ENCODE data around the gene ZIC1. TPM values are rescaled to one million over a fixed set of nuclear protein-coding genes. Genes with fewer than 3 reads are reported as not detected.

The ZIC1 gene
- total RNA-seq, 1 experiment from 2014 or later, result 0.36 TPM

DNA sequence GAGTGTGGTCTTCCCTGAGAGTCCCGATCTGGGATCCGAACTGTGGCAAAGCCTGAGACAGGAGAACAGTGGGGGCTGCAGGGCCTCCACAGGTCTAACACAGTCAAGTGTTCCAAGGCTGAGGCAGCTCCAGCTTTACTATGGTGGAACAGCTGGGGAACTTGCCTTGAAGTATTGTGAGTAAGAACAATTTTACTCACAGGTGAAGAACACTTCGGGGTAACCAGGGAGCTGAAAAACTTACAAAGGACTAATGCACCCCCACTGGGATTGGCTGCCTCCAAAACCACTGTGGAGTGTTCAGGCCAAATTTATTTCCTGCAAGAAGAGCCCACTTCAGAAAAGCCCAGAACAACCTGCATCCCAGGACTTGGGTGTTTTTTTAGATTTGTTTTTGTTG lies 28.2 kb upstream of the ZIC1 start:
- H3K27ac ChIP-seq (ENCODE audit: low read length), result no peak overlapping the region
- DNase-seq (ENCODE audit: low read depth, low spot score) (no peak), ATAC-seq (no peak)
- no TSS peak for BruUV-seq (replicated peaks)
- no peaks in the 10 kb centered on the region for H3K36me3 ChIP-seq (ENCODE audit: control insufficient read depth, insufficient read depth, low read length)
- H3K9me3 ChIP-seq (ENCODE audit: control insufficient read depth, insufficient read depth, low read depth, low read length), result no peaks in the 10 kb centered on the region
- H3K27me3 ChIP-seq (ENCODE audit: control insufficient read depth, insufficient read depth, low read length), result peaks cover 12% of the 10 kb centered on the region; the same call in 1 of the 2 replicates
- no peak overlapping the region for H3K4me3 ChIP-seq (ENCODE audit: low read depth in 2 of 2, low read length in 2 of 2)
- in situ Hi-C loops (cut with HindIII; ENCODE audit: low pct_unique_long_range_greater_than_20kb, low sequenced_read_pairs), result no loop called here
- TF ChIP-seq, protein P1, sequence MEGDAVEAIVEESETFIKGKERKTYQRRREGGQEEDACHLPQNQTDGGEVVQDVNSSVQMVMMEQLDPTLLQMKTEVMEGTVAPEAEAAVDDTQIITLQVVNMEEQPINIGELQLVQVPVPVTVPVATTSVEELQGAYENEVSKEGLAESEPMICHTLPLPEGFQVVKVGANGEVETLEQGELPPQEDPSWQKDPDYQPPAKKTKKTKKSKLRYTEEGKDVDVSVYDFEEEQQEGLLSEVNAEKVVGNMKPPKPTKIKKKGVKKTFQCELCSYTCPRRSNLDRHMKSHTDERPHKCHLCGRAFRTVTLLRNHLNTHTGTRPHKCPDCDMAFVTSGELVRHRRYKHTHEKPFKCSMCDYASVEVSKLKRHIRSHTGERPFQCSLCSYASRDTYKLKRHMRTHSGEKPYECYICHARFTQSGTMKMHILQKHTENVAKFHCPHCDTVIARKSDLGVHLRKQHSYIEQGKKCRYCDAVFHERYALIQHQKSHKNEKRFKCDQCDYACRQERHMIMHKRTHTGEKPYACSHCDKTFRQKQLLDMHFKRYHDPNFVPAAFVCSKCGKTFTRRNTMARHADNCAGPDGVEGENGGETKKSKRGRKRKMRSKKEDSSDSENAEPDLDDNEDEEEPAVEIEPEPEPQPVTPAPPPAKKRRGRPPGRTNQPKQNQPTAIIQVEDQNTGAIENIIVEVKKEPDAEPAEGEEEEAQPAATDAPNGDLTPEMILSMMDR (IDR thresholded peaks at IDR 0.05), result no peak
- TF ChIP-seq POLR2AphosphoS5 (IDR thresholded peaks at IDR 0.05; ENCODE audit: low read depth, low read length), result no peak
- no peak for TF ChIP-seq TCF7L2 (IDR thresholded peaks at IDR 0.05; ENCODE audit: low read depth, low read length)
- TF ChIP-seq SIN3A (IDR thresholded peaks at IDR 0.05; ENCODE audit: borderline replicate concordance, insufficient read depth, low read depth, low read length), result no peak
- TF ChIP-seq, protein P2, sequence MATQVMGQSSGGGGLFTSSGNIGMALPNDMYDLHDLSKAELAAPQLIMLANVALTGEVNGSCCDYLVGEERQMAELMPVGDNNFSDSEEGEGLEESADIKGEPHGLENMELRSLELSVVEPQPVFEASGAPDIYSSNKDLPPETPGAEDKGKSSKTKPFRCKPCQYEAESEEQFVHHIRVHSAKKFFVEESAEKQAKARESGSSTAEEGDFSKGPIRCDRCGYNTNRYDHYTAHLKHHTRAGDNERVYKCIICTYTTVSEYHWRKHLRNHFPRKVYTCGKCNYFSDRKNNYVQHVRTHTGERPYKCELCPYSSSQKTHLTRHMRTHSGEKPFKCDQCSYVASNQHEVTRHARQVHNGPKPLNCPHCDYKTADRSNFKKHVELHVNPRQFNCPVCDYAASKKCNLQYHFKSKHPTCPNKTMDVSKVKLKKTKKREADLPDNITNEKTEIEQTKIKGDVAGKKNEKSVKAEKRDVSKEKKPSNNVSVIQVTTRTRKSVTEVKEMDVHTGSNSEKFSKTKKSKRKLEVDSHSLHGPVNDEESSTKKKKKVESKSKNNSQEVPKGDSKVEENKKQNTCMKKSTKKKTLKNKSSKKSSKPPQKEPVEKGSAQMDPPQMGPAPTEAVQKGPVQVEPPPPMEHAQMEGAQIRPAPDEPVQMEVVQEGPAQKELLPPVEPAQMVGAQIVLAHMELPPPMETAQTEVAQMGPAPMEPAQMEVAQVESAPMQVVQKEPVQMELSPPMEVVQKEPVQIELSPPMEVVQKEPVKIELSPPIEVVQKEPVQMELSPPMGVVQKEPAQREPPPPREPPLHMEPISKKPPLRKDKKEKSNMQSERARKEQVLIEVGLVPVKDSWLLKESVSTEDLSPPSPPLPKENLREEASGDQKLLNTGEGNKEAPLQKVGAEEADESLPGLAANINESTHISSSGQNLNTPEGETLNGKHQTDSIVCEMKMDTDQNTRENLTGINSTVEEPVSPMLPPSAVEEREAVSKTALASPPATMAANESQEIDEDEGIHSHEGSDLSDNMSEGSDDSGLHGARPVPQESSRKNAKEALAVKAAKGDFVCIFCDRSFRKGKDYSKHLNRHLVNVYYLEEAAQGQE (IDR thresholded peaks at IDR 0.05; ENCODE audit: insufficient read depth in 1 of 2, low read depth in 2 of 2, low read length in 1 of 2), result no peak
- CTCF ChIA-PET, result no interaction called here
- intact Hi-C loops (cut with micrococcal nuclease; ENCODE audit: unreplicated experiment), result no loop called here
- POLR2A ChIA-PET, result no interaction called here
- no peaks in the 10 kb centered on the region for H3K4me1 ChIP-seq (ENCODE audit: control insufficient read depth, insufficient read depth, low read length)

- POLR2A ChIA-PET, result no interaction called here
- in situ Hi-C loops (cut with HindIII; ENCODE audit: low pct_unique_long_range_greater_than_20kb, low sequenced_read_pairs) (no loop called here), intact Hi-C loops (cut with micrococcal nuclease; ENCODE audit: unreplicated experiment) (no loop called here)
- BruUV-seq (replicated peaks), result no TSS peak
- Histone ChIP-seq H3K9me3 (ENCODE audit: control insufficient read depth, insufficient read depth, low read depth, low read length) (no peaks in the 10 kb centered on the region), H3K27ac (ENCODE audit: low read length) (no peak overlapping the region), H3K36me3 (ENCODE audit: control insufficient read depth, insufficient read depth, low read length) (no peaks in the 10 kb centered on the region), H3K4me3 (ENCODE audit: low read depth in 2 of 2, low read length in 2 of 2) (no peak overlapping the region), H3K27me3 (ENCODE audit: control insufficient read depth, insufficient read depth, low read length) (peaks cover 8% of the 10 kb centered on the region; the same call in 1 of the 2 replicates), H3K4me1 (ENCODE audit: control insufficient read depth, insufficient read depth, low read length) (no peaks in the 10 kb centered on the region)
- ATAC-seq (no peak), DNase-seq (ENCODE audit: low read depth, low spot score) (no peak)
- CTCF ChIA-PET, result no interaction called here
- TF ChIP-seq POLR2AphosphoS5 (IDR thresholded peaks at IDR 0.05; ENCODE audit: low read depth, low read length), result no peak
- TF ChIP-seq, protein P2 (IDR thresholded peaks at IDR 0.05; ENCODE audit: insufficient read depth in 1 of 2, low read depth in 2 of 2, low read length in 1 of 2), result no peak
- TF ChIP-seq, protein P1 (IDR thresholded peaks at IDR 0.05), result no peak
- TF ChIP-seq TCF7L2 (IDR thresholded peaks at IDR 0.05; ENCODE audit: low read depth, low read length), result no peak
- TF ChIP-seq SIN3A (IDR thresholded peaks at IDR 0.05; ENCODE audit: borderline replicate concordance, insufficient read depth, low read depth, low read length), result no peak
Measured at GRCh38 chr3:147381596-147381995, 27.6 kb upstream of the ZIC1 start.
